IgD-negative memory B cell (primary cell): Measurements from ENCODE around the gene PDSS2. TPM values are rescaled to one million over a fixed set of nuclear protein-coding genes. Genes with fewer than 3 reads are reported as not detected.
A peak's percentile ranks its signal among the peaks of the same experiment; 100 is the strongest.
"Not testable (repeated sequence)": the region's sequence is repeated elsewhere in the genome, so short reads cannot be mapped to it uniquely, and the experiment has no call there.

Experiments
- H3K27ac Mint-ChIP-seq, 3 donors: one replicate each; pipeline ENCODE4 v1.8.0; 2020 to 2022; ENCODE audit warnings: mild to moderate bottlenecking in 3 of 3, mixed read lengths in 3 of 3, moderate library complexity in 1 of 3
- H3K27me3 Mint-ChIP-seq: one replicate; pipeline ENCODE4 v1.8.0; 2021; ENCODE audit warnings: mixed read lengths
- H3K36me3 Mint-ChIP-seq: one replicate; pipeline ENCODE4 v1.8.0; 2020; ENCODE audit warnings: mild to moderate bottlenecking, mixed read lengths
- H3K4me1 Mint-ChIP-seq, 3 donors: one replicate each; pipeline ENCODE4 v1.8.0; 2020 to 2022; ENCODE audit warnings: mixed read lengths in 3 of 3, mild to moderate bottlenecking in 1 of 3
- H3K4me3 Mint-ChIP-seq, 4 donors: one replicate each; pipeline ENCODE4 v1.8.0; 2020 to 2022; ENCODE audit warnings: mild to moderate bottlenecking in 4 of 4, mixed read lengths in 4 of 4, moderate library complexity in 3 of 4
- H3K9me3 Mint-ChIP-seq, 3 donors: one replicate each; pipeline ENCODE4 v1.8.0; 2020 to 2021; ENCODE audit warnings: mixed read lengths in 3 of 3, mild to moderate bottlenecking in 1 of 3
- polyA plus RNA-seq: library from polyadenylated mRNA; unstranded; fragments of 300-500 nt; fragmentation: Illumina TruSeq; gene quantifications from one replicate; pipeline ENCODE4 v1.2.3, GENCODE V29; 2021

The PDSS2 gene
- polyA plus RNA-seq, 1 donor from 2014 or later = 15.7 TPM

- Mint-ChIP-seq H3K27ac (no peak overlapping the region), H3K4me3 (no peak overlapping the region), H3K4me1 (peaks cover 0 to 1% (median 0%) of the 10 kb centered on the region in 3 donors), H3K36me3 (peaks cover 3% of the 10 kb centered on the region), H3K27me3 (no peaks in the 10 kb centered on the region), H3K9me3 (no peaks in the 10 kb centered on the region)
Observed at GRCh38 chr6:107214655-107215054, 244.7 kb downstream of the PDSS2 start.

- Mint-ChIP-seq H3K27me3 (no peaks in the 10 kb centered on the region), H3K36me3 (peaks cover 18% of the 10 kb centered on the region), H3K4me1 (peaks cover 0 to 2% (median 0%) of the 10 kb centered on the region in 3 donors), H3K27ac (no peak overlapping the region), H3K9me3 (peaks cover 2 to 7% (median 3%) of the 10 kb centered on the region in 3 donors), H3K4me3 (no peak overlapping the region)
Observed at GRCh38 chr6:107209406-107210305, 249.7 kb downstream of the PDSS2 start.

DNA sequence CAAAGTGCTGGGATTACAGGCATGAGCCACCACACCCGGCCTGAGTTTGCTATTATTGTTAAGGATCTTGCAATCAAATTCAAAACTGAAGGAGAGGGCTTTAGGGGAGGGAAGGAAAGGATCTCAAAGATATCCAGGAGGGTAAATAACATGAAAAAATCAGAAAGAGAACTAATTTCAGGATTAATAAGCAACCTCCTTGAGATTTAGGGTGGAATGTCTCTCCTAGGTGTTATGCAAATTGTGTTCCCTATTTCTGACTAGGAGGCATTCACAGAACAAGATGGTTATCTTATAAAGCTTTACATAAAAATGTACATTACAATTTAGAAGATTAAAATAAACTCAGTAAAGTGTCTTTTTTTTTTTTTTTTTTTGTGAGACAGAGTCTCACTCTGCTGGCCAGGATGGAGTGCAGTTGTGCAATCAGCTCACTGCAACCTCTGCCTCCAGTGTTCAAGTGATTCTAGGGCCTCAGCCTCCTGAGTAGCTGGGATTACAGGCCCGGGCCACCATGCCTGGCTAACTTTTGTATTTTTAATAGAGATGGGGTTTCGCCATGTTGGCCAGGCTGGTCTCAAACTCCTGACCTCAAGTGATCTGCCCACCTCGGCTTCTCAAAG is 252.0 kb downstream of the PDSS2 start:
- H3K36me3 Mint-ChIP-seq = peaks cover 23% of the 10 kb centered on the region

DNA sequence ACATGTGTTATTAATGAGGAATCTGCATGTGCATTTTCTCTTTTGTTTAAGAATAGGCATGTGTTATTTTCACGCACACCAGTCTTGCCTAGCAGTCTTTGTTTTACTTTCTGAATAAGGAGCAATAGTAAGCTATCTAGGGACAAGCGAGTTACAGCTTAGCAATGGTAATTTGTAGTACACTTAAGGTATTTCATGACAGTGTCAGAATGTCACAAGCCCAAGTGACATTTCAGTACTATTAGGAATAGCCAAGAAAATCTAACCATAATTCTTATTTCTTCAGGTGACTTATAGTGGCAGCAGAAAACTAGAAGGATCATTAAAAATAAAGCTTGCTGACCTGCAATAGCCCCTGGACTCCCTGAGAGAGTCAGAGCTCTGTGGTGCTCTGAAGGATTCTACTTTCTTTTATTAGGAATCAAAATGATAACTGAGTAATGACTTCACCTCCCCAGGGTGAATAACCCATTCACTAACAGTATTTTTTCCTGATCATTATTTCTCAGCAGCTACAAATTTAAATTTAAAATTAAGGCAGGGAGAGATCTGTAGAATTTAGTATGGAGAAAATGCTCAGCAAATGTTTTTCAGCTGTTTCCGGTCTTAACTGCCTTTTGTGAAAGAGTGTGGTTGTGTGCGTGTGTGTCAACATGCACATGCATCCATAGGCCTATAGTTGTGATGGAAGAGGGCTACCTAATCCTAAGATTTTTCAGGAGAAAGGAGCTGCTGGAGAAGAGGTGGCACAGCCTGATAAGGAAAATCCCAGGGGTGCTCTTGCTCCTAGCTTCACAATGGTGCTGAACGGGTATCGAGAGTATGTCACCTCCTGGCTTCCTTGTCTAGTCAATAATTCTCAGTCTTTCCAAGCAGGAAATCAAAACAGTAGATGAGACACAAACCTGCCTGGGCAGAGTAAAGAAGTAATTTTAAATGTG is 254.0 kb downstream of the PDSS2 start:
- H3K4me3 Mint-ChIP-seq = no peak overlapping the region
- H3K4me1 Mint-ChIP-seq = peaks cover 0 to 3% (median 0%) of the 10 kb centered on the region in 3 donors
- no peak overlapping the region for H3K27ac Mint-ChIP-seq
- no peaks in the 10 kb centered on the region for H3K27me3 Mint-ChIP-seq
- peaks cover 2 to 11% (median 5%) of the 10 kb centered on the region in 3 donors for H3K9me3 Mint-ChIP-seq
- H3K36me3 Mint-ChIP-seq = peaks cover 25% of the 10 kb centered on the region

More for the DNA sequence above, 252.0 kb downstream of the PDSS2 start:
- Mint-ChIP-seq H3K4me1 (peaks cover 0 to 3% (median 0%) of the 10 kb centered on the region in 3 donors), H3K27me3 (no peaks in the 10 kb centered on the region), H3K9me3 (peaks cover 2 to 11% (median 5%) of the 10 kb centered on the region in 3 donors), H3K27ac (no peak overlapping the region), H3K4me3 (no peak overlapping the region)

- H3K27me3 Mint-ChIP-seq = no peaks in the 10 kb centered on the region
- peaks cover 28% of the 10 kb centered on the region for H3K36me3 Mint-ChIP-seq
- H3K27ac Mint-ChIP-seq = no peak overlapping the region
- no peak overlapping the region for H3K4me3 Mint-ChIP-seq
- H3K9me3 Mint-ChIP-seq = peaks cover 2 to 11% (median 5%) of the 10 kb centered on the region in 3 donors
- peaks cover 0 to 3% (median 0%) of the 10 kb centered on the region in 3 donors for H3K4me1 Mint-ChIP-seq
Observed at GRCh38 chr6:107202876-107203468, 256.4 kb downstream of the PDSS2 start.

DNA sequence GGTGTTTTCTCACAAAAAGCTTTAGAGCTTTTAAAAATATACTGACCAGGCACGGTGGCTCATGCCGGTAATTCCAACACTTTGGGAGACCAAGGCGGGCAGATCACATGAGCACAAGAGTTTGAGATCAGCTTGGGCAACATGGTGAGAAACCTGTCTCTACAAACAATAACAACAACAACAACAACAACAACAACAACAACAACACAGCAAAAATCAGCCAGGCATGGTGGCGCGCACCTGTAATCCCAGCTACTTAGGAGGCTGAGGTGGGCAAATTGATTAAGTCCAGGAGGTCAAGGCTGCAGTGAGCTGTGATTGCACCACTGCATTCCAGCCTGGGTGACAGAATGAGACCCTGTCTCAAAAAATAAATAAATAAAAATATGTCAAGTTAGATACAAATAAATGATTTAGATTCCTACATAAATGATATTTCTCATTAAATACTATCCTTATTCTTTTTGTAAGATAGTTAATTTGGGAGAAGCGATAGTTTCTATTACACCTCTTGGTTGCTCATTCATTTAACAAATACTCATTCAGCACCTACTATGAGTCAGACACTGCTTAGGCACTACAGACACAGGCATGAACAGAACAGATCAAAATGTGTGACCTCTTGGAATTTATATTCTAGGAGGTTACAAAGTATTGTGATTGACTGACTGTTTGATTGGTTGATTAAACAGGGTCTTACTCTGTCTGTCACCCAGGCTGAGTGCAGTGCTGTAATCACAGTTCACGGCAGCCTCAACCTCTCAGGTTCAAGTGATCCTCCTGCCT is 260.5 kb downstream of the PDSS2 start:
- Mint-ChIP-seq H3K4me1 (no peaks in the 10 kb centered on the region), H3K27ac (no peak overlapping the region), H3K9me3 (no peaks in the 10 kb centered on the region), H3K27me3 (no peaks in the 10 kb centered on the region), H3K36me3 (peaks cover 23% of the 10 kb centered on the region), H3K4me3 (no peak overlapping the region)

- no peak overlapping the region for H3K4me3 Mint-ChIP-seq
- H3K36me3 Mint-ChIP-seq = peaks cover 30% of the 10 kb centered on the region
- no peak overlapping the region for H3K27ac Mint-ChIP-seq
- H3K4me1 Mint-ChIP-seq = no peaks in the 10 kb centered on the region
- no peaks in the 10 kb centered on the region for H3K27me3 Mint-ChIP-seq
- H3K9me3 Mint-ChIP-seq = no peaks in the 10 kb centered on the region
Observed at GRCh38 chr6:107196152-107196551, 263.2 kb downstream of the PDSS2 start.

DNA sequence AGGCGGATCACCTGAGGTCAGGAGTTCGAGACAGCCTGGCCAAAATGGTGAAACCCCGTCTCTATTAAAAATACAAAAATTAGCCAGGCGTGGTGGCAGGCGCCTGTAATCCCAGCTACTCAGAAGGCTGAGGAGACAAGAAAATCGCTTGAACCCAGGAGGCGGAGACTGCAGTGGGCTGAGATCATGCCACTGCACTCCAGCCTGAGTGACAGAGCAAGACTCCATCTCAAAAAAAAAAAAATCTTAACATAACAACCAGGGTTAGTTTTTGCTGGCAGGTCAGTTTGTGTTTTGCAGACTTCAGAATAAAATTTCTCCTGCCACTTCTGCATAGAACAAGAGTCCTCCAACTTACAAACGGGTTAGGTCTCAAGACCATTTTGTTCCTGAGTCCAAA is 264.6 kb downstream of the PDSS2 start:
- H3K27ac Mint-ChIP-seq, H3K4me1 Mint-ChIP-seq, H3K27me3 Mint-ChIP-seq, H3K9me3 Mint-ChIP-seq, H3K4me3 Mint-ChIP-seq: not testable (repeated sequence)
- H3K36me3 Mint-ChIP-seq = peaks cover 30% of the 10 kb centered on the region

DNA sequence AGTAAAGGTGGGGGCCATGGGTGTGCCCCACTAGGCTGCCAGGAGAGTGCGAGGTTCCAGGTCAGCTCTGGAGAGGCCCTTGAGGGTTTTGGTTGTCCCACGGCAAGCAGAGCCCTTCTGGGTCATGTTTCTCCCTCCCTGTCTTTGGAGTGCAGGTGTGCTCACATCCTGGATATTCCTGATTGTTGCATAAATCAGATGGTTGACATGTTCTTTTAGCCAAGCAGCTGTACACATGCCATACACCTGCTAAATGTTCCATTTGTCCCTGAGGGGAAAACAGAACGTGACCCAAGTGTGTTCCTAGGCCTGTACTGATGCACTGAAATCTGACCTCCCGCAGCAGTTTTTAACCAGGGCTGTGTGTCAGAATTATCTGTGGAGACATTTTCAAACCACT is 266.5 kb downstream of the PDSS2 start:
- no peaks in the 10 kb centered on the region for H3K9me3 Mint-ChIP-seq
- H3K27ac Mint-ChIP-seq = peak overlapping the region in 1 of 3 donors; percentile 69
- no peak overlapping the region for H3K4me3 Mint-ChIP-seq
- no peaks in the 10 kb centered on the region for H3K27me3 Mint-ChIP-seq
- H3K36me3 Mint-ChIP-seq = peaks cover 23% of the 10 kb centered on the region
- peaks cover 0 to 1% (median 0%) of the 10 kb centered on the region in 3 donors for H3K4me1 Mint-ChIP-seq

GRCh38 chr6:107187630-107188029 is 271.7 kb downstream of the PDSS2 start:
- Mint-ChIP-seq H3K4me1 (peaks cover 2 to 4% (median 4%) of the 10 kb centered on the region in 3 donors), H3K9me3 (no peaks in the 10 kb centered on the region), H3K27ac (peak overlapping the region in 1 of 3 donors; percentile 63), H3K4me3 (no peak overlapping the region), H3K27me3 (no peaks in the 10 kb centered on the region), H3K36me3 (peaks cover 17% of the 10 kb centered on the region)

DNA sequence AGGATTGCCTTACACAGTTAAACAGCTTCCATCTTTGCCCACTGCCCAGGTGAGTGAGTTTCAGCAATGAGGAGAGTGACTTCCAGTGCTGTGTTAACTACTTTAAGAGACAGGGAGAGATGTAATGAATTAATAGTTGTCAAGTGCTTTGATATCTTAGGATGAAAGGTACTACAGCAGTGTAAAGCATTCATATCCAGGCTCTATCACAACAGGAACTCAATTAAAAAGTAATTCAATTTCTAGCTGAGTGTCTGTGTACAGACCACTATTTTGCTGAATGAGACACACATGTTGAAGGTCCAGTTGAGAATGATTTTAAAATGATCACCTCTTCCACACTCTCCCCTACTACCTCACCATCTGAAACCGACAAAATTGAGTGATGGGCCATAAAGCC is 273.3 kb downstream of the PDSS2 start:
- no peaks in the 10 kb centered on the region for H3K9me3 Mint-ChIP-seq
- peaks cover 13% of the 10 kb centered on the region for H3K36me3 Mint-ChIP-seq
- H3K27ac Mint-ChIP-seq = no peak overlapping the region
- H3K27me3 Mint-ChIP-seq = no peaks in the 10 kb centered on the region
- H3K4me1 Mint-ChIP-seq = peaks cover 2 to 4% (median 4%) of the 10 kb centered on the region in 3 donors
- no peak overlapping the region for H3K4me3 Mint-ChIP-seq

GRCh38 chr6:107185391-107185970 is 273.9 kb downstream of the PDSS2 start:
- no peaks in the 10 kb centered on the region for H3K27me3 Mint-ChIP-seq
- peaks cover 13% of the 10 kb centered on the region for H3K36me3 Mint-ChIP-seq
- no peaks in the 10 kb centered on the region for H3K9me3 Mint-ChIP-seq
- H3K4me3 Mint-ChIP-seq = no peak overlapping the region
- no peak overlapping the region for H3K27ac Mint-ChIP-seq
- peaks cover 2 to 4% (median 4%) of the 10 kb centered on the region in 3 donors for H3K4me1 Mint-ChIP-seq

GRCh38 chr6:107184435-107184834 is 274.9 kb downstream of the PDSS2 start:
- no peak overlapping the region for H3K4me3 Mint-ChIP-seq
- H3K4me1 Mint-ChIP-seq = peaks cover 2 to 4% (median 4%) of the 10 kb centered on the region in 3 donors
- H3K27ac Mint-ChIP-seq = no peak overlapping the region
- H3K27me3 Mint-ChIP-seq = no peaks in the 10 kb centered on the region
- no peaks in the 10 kb centered on the region for H3K9me3 Mint-ChIP-seq
- H3K36me3 Mint-ChIP-seq = peaks cover 13% of the 10 kb centered on the region
